Heart left ventricle (tissue), 13 donors: ENCODE results near the gene AKAP12.

Experiments
- POLR2A ChIP-seq, 2 donors: fragments of 450-650 bp; IDR thresholded peaks; one replicate each; pipeline ENCODE4 v1.6.1; 2017; ENCODE audit warnings: antibody characterized with exemption in 2 of 2, mild to moderate bottlenecking in 2 of 2, moderate library complexity in 2 of 2
- TF ChIP-seq, protein P1 (sequence below), 12 donors: fragments of 200-600 bp; sonication (generic) in 4 of 12; IDR thresholded peaks; one replicate each; pipeline versions ENCODE4 v1.5.0 to v1.8.0; 2018 to 2022; ENCODE audit warnings: antibody characterized with exemption in 12 of 12, mild to moderate bottlenecking in 5 of 12
- donor health status: ischemic (EF 13 %, LVEDD 7.1; RV severe dilation, severe dysfunction).
- donor health status: DM: no; HTN: yes; CAD: no.
- donor health status: DM: no; HTN: no; CAD: no.
- donor health status: ischemic (EF 25% LVEDD 6.9; RV normal size, moderate dysfunction).
- donor health status: ischemic (EF 25% LVEDD 5.7; RV mildly dilated, moderate dysfunction).
- donor health status: ischemic (EF 35%, LVEDD 5.7; RV mildly dilated, moderate dysfunction).
- donor health status: nonischemic (EF 11% LVEDD 7.7; RV severe dilation, severe dysfunction).
- donor health status: DM: yes; HTN: yes; CAD: no.
- donor health status: PGD.
- donor health status: ischemic (EF 29% LVEDD 5.4; RV normal size, mild dysfunction).
- donor health status: nonischemic (EF 23%, LVEDD 6.1; RV moderate dilation, normal function).

DNA sequence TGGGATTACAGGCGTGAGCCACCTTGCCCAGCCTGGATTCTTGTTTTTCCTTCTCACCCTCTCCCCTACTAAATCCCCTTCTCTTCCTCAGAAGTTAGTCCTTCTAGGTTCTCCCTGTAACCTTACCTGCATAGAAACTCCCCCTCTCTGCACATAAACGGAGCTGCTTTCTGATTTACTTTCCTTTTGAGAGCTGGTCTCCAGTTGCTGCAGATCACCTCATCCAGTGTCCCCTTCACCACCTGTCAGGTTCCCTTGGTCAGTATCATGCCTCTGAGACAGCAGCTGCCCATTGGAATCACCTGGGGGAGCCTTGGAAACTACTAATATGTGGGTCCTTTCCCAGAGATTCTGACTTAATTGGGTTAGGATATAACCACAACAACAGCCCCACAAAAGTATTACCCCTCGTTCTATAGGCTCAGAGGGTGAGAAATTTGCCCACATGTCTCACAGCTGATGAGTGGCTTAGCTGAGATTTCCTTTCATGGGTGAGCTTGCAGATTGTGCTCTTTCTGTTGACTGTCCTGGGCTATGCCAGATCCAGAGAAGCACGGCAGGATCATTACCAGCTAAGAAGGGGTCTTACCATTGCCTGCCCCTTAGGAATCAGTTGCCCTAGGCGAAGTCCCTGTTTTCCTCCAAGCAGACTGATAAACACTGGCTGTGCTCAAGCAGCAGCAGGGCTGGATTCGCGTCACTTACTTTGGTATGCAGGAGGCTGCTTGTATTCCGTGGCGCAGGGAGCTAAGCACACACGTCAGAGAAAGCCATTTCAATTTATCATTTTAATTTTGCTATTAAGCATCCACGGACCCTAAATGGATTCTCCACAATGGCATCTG lies 51.3 kb downstream of the AKAP12 start:
- TF ChIP-seq, protein P1, sequence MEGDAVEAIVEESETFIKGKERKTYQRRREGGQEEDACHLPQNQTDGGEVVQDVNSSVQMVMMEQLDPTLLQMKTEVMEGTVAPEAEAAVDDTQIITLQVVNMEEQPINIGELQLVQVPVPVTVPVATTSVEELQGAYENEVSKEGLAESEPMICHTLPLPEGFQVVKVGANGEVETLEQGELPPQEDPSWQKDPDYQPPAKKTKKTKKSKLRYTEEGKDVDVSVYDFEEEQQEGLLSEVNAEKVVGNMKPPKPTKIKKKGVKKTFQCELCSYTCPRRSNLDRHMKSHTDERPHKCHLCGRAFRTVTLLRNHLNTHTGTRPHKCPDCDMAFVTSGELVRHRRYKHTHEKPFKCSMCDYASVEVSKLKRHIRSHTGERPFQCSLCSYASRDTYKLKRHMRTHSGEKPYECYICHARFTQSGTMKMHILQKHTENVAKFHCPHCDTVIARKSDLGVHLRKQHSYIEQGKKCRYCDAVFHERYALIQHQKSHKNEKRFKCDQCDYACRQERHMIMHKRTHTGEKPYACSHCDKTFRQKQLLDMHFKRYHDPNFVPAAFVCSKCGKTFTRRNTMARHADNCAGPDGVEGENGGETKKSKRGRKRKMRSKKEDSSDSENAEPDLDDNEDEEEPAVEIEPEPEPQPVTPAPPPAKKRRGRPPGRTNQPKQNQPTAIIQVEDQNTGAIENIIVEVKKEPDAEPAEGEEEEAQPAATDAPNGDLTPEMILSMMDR (IDR thresholded peaks at IDR 0.05): no peak
- TF ChIP-seq POLR2A (IDR thresholded peaks at IDR 0.05): no peak
